GM12873 (cell line): ENCODE data around the gene RBMS1.

Source experiments
- TF ChIP-seq, protein P1 (sequence below): IDR thresholded peaks from 2 replicates; pipeline ENCODE4 v1.5.1; 2012; ENCODE audit warnings: low read depth, mild to moderate bottlenecking, moderate library complexity, low read length, control low read depth; ENCODE audit not compliant: insufficient read depth; ENCODE audit errors: missing control alignments

RBMS1 gene

GRCh38 chr2:160458718-160459453 is 34.7 kb downstream of the RBMS1 start:
- TF ChIP-seq, protein P1, sequence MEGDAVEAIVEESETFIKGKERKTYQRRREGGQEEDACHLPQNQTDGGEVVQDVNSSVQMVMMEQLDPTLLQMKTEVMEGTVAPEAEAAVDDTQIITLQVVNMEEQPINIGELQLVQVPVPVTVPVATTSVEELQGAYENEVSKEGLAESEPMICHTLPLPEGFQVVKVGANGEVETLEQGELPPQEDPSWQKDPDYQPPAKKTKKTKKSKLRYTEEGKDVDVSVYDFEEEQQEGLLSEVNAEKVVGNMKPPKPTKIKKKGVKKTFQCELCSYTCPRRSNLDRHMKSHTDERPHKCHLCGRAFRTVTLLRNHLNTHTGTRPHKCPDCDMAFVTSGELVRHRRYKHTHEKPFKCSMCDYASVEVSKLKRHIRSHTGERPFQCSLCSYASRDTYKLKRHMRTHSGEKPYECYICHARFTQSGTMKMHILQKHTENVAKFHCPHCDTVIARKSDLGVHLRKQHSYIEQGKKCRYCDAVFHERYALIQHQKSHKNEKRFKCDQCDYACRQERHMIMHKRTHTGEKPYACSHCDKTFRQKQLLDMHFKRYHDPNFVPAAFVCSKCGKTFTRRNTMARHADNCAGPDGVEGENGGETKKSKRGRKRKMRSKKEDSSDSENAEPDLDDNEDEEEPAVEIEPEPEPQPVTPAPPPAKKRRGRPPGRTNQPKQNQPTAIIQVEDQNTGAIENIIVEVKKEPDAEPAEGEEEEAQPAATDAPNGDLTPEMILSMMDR: no peak

GRCh38 chr2:160457588-160457987 is 36.0 kb downstream of the RBMS1 start:
- TF ChIP-seq, protein P1: no peak

- TF ChIP-seq, protein P1: no peak
Measured at GRCh38 chr2:160454070-160454797, 39.4 kb downstream of the RBMS1 start.

DNA sequence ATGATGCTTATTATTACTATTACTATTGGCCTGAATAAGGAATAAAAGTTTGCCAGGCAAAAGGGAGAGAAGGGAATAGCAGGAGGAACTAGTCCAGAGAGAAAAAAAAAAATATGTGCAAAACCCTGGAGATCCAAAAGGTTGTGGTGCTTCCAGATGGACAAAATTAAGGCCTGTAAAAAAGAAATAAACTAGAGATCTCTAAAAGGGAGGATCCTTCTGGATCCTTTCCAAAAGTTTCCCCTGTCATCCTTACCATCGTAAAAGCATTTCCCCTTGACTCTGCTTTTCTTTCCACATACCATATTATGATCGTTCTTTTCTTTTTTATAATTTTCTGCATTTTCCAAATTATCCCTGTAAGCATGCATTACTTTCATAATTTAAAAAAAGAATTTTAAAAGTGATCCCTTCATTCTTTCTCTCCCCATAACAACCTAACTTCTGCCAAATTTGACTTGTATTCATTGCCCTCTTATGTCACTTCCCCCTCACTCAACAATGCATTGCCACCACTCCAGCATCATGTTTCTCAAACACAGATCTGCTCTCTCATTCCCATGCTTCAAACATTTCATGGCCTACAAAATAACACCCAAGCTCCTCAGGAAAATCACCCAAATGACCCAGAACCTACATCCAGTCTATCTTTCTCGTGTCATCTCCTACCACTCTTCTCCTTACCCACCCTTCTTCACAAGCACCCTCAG is 40.3 kb downstream of the RBMS1 start:
- TF ChIP-seq, protein P1: no peak

- TF ChIP-seq, protein P1: no peak
Measured at GRCh38 chr2:160450486-160450885, 43.1 kb downstream of the RBMS1 start.

DNA sequence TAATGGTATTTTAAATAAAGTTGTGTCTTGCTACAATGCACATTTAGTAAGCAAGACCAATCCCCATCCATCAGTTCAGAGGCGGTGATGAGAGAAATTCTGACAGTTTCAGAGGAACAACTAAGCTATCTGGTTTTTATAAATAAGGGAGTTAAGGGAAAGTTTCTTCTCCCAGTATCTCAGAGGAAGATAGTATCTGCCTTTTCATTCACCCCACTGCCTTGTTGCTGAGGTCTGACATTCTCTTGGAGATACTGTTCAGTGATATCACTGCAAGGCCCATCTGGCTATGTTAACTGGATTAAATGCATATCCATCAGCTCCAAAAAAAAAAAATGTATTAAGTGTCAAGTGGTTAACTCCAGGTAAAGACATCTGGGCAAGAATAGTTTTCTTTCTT is 47.9 kb downstream of the RBMS1 start:
- TF ChIP-seq, protein P1: no peak

- TF ChIP-seq, protein P1: no peak
Measured at GRCh38 chr2:160442603-160443002, 51.0 kb downstream of the RBMS1 start.
